ENCODE measurements around the gene STARD5. TPM values are rescaled to one million over a fixed set of nuclear protein-coding genes. Genes with fewer than 3 reads are reported as not detected.

STARD5 gene
- total and polyA plus RNA-seq, 9 of the 15 experiments (the other 6 are each of a cell fraction or from before 2014, with no cell fraction given), result 1.7 to 5.7 (median 2.2) TPM

DNA sequence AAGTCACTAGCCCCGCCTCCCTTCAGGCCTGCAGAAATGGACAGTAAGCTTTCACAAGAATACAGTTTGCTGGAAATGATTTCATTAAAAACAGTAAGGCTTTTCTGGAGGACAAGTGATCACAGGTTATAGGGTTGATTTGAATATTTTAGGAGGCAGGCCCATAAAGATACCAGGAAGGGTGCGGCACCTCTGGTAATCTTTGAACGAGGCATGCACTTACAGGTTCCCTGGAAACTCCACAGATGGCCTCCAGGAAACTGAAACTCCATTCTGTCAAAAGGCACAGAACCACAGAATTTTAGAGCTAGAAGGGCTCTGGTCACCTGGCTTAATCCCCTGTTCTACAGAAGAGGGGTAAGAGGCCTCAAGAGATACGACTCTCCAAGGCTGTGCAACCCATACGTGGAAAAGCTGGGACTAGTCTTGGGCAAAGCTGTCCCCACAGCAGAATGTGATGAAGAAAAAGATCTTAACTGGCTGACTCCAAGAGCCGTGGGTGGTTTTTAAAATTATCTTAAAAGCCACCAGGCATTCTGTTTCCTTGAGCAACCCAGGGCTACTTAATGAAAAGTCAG, 1.2 kb downstream of the STARD5 start:
- 26% methylated on average over 6 of the region's 6 CpGs for WGBS (ENCODE audit: insufficient coverage, low coverage, missing lambda C conversion rate)
- Histone ChIP-seq H3K9ac (ENCODE audit: insufficient read depth in 1 of 2, low read depth in 2 of 2, low read length in 2 of 2) (peak overlapping the region in 1 of 2 experiments; percentile 37; a peak in 2 of 4 replicates), H4K20me1 (replicated peaks; ENCODE audit: control insufficient read depth, insufficient read depth, low read length) (no peaks in the 10 kb centered on the region), H3K4me1 (replicated peaks in 1 of 2; ENCODE audit: control insufficient read depth in 2 of 2, insufficient read depth in 2 of 2, low read length in 2 of 2) (peaks cover 11 to 12% of the 10 kb centered on the region in 2 experiments; a peak in 4 of 5 replicates), H3K9me1 (ENCODE audit: control insufficient read depth, insufficient read depth, low read length) (no peaks in the 10 kb centered on the region), H3K79me2 (ENCODE audit: control insufficient read depth, insufficient read depth, low read length) (no peaks in the 10 kb centered on the region), H3K4me3 (peak overlapping the region; percentile 2; the same call in 1 of the 2 replicates), H3K36me3 (ENCODE audit: control insufficient read depth, insufficient read depth, low read length) (peaks cover 8% of the 10 kb centered on the region; the same call in 1 of the 3 replicates), H3K9me3 (replicated peaks; ENCODE audit: control insufficient read depth, insufficient read depth, low read depth, low read length) (no peaks in the 10 kb centered on the region), H2AFZ (ENCODE audit: low read depth, low read length) (peak overlapping the region; percentile 41; the same call in 1 of the 2 replicates), H3K4me2 (ENCODE audit: insufficient read depth, low read length) (peak overlapping the region; percentile 36), H3K27me3 (ENCODE audit: control insufficient read depth in 2 of 2, insufficient read depth in 2 of 2, low read length in 2 of 2) (no peaks in the 10 kb centered on the region), H3K27ac (ENCODE audit: extremely low read depth, low read depth, low read length) (peak overlapping the region; percentile 17; the same call in 1 of the 3 replicates)
- ATAC-seq (no peak), DNase-seq (ENCODE audit: extremely low read depth in 1 of 4, low spot score in 3 of 4) (peak in 2 of 4 experiments; percentile 24 to 46), FAIRE-seq (peak; percentile 48)
- in situ Hi-C loops (cut with MboI), result no loop called here
- BruUV-seq (replicated peaks), result no TSS peak
- ChIA-PET CTCF (ENCODE audit: low intra/inter-chr PET ratio) (no interaction called here), POLR2A (interaction anchor here (1.0 kb wide), 1 partner anchor 12 kb away, joined by 3 read pairs; no protein-coding TSS in a partner anchor)
- intact Hi-C loops (cut with micrococcal nuclease), result loop anchor here (10.0 kb wide), 1 partner anchor 338 kb away; the partner anchor contains the start of gene MESD
- TF ChIP-seq CBFA2T3 (IDR thresholded peaks at IDR 0.05), result peak; percentile 42; the same call in 1 of the 2 replicates
- no peak for TF ChIP-seq MAZ (CRISPR knock-in tag; conservative IDR thresholded peaks at IDR 0.05 in 1 of 2, IDR thresholded peaks at IDR 0.05 in 1 of 2)
- TF ChIP-seq TAL1 (IDR thresholded peaks at IDR 0.05), result peak; percentile 20; the same call in 1 of the 2 replicates

DNA sequence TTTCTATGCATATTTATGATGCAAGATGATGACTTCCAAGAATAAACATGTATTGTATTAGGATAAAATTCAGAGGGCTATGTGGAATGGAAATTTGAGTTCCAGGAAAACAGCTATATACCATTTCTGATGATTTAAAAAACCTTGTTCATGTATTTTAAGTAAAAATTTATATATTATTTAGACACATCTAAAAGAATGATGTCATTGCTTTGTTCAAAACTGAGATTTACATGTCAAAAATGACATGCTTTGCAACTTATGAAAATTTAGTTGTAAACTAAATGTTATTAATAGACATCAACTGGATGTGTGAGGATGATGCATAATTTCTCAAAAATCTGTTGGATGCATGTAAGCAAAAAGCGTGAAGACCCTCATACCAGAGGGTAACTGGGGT, 2.3 kb downstream of the STARD5 start:
- Histone ChIP-seq H3K27ac (ENCODE audit: extremely low read depth, low read depth, low read length) (no peak overlapping the region), H3K79me2 (ENCODE audit: control insufficient read depth, insufficient read depth, low read length) (no peaks in the 10 kb centered on the region), H3K4me1 (replicated peaks in 1 of 2; ENCODE audit: control insufficient read depth in 2 of 2, insufficient read depth in 2 of 2, low read length in 2 of 2) (peaks cover 11 to 12% of the 10 kb centered on the region in 2 experiments; a peak in 4 of 5 replicates), H3K36me3 (ENCODE audit: control insufficient read depth, insufficient read depth, low read length) (peaks cover 11% of the 10 kb centered on the region; the same call in 1 of the 3 replicates), H4K20me1 (replicated peaks; ENCODE audit: control insufficient read depth, insufficient read depth, low read length) (no peaks in the 10 kb centered on the region), H3K9me3 (replicated peaks; ENCODE audit: control insufficient read depth, insufficient read depth, low read depth, low read length) (no peaks in the 10 kb centered on the region), H3K4me2 (ENCODE audit: insufficient read depth, low read length) (no peak overlapping the region), H3K27me3 (ENCODE audit: control insufficient read depth in 2 of 2, insufficient read depth in 2 of 2, low read length in 2 of 2) (no peaks in the 10 kb centered on the region), H3K9ac (ENCODE audit: insufficient read depth in 1 of 2, low read depth in 2 of 2, low read length in 2 of 2) (no peak overlapping the region), H3K4me3 (no peak overlapping the region), H2AFZ (ENCODE audit: low read depth, low read length) (no peak overlapping the region), H3K9me1 (ENCODE audit: control insufficient read depth, insufficient read depth, low read length) (no peaks in the 10 kb centered on the region)
- 69% methylated on average over 1 of the region's 1 CpG for whole genome bisulfite sequencing (ENCODE audit: insufficient coverage, low coverage, missing lambda C conversion rate)
- ATAC-seq, result no peak
- intact Hi-C loops (cut with micrococcal nuclease) (loop anchor here (10.0 kb wide), 1 partner anchor 337 kb away; the partner anchor contains the start of gene MESD), in situ Hi-C loops (cut with MboI) (no loop called here)
- TF ChIP-seq NCOA6 (IDR thresholded peaks at IDR 0.05), result no peak
- TF ChIP-seq TRIM24 (IDR thresholded peaks at IDR 0.05), result no peak
- no peak for TF ChIP-seq RB1 (IDR thresholded peaks at IDR 0.05; ENCODE audit: low read depth)
- no peak for TF ChIP-seq ZNF263 (CRISPR knock-in tag; IDR thresholded peaks at IDR 0.05; ENCODE audit: borderline replicate concordance)
- peak; percentile 35; the same call in 1 of the 2 replicates for TF ChIP-seq ATF7 (IDR thresholded peaks at IDR 0.05)
- DNase-seq (ENCODE audit: extremely low read depth in 1 of 4, low spot score in 3 of 4), result no peak
- POLR2A ChIA-PET, result interaction anchor here (1.0 kb wide), 2 partner anchors 10 to 11 kb away, joined by 3 read pairs; no protein-coding TSS in a partner anchor
- CTCF ChIA-PET (ENCODE audit: low intra/inter-chr PET ratio), result no interaction called here
- no TSS peak for BruUV-seq (replicated peaks)
- no peak for FAIRE-seq
